ENCODE measurements around the gene POLR3H. TPM values are rescaled to one million over a fixed set of nuclear protein-coding genes. Genes with fewer than 3 reads are reported as not detected.

The POLR3H gene
- total and polyA plus RNA-seq, 10 of the 15 experiments (the other 5 are each of a cell fraction or from before 2014, with no cell fraction given): 3.5 to 62.7 (median 24.6) TPM

DNA sequence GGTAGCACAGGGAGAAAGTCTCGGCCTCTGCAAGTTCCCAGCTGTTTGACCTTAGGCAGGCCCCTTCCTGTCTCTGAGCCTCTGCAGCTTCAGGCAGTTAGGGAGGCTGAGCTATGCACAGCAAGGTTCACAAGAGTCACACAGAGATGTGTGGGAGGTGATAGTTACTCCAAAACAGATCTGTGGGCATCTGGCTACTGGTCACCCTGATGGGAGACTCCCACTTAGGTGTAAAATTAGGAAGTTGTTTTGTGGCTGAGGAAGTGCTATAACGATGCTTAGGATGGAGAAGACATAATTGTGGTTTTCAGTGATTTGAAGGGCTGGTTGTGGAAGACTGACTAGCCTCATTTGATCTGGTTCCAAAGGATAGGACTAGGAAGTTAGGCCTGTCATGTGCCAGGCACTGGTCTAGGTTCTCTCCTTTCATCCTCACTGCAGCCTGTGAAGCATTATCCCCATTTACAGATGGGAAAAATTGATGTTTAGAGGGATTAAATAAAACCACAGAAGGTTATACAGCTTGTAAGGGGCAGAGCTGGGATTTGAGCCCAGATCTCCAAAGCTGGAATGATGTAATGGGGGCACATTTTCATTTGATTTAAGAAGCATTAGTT lies 61.8 kb downstream of the POLR3H start:
- no peak for FAIRE-seq
- H3K4me2 ChIP-seq (ENCODE audit: control insufficient read depth, insufficient read depth): peak overlapping the region; percentile 26; the same call in 1 of the 2 replicates
- CTCF ChIA-PET: interaction anchor here (0.6 to 1.9 kb wide), 4 partner anchors 11 to 79 kb away, joined by 3 to 6 read pairs (median 4); no protein-coding TSS in a partner anchor
- no peaks in the 10 kb centered on the region for H4K20me1 ChIP-seq (ENCODE audit: control insufficient read depth, insufficient read depth)
- POLR2A ChIA-PET: interaction anchor here (2.0 to 9.0 kb wide), 2 partner anchors 14 to 35 kb away, joined by 10 to 122 read pairs; partner anchors contain the start of genes ACO2, PHF5A and TOB2
- H2AFZ ChIP-seq (ENCODE audit: control insufficient read depth, low read depth, low read length): no peak overlapping the region
- H3K79me2 ChIP-seq (ENCODE audit: control insufficient read depth, insufficient read depth, low read length): peaks cover 81% of the 10 kb centered on the region
- peak overlapping the region; percentile 23 for H3K27ac ChIP-seq (ENCODE audit: control insufficient read depth, insufficient read depth)
- TF ChIP-seq IKZF1 (conservative IDR thresholded peaks at IDR 0.05) (peak; percentile 54), TAF1 (IDR thresholded peaks at IDR 0.05; ENCODE audit: borderline replicate concordance, low read depth, low read length) (no peak), SMARCA5 (IDR thresholded peaks at IDR 0.05) (0 out of 2 replicates have a peak, but pooled peaks have one; percentile 61), SPI1 (IDR thresholded peaks at IDR 0.05; ENCODE audit: borderline replicate concordance, insufficient read depth, low read depth, low read length) (0 out of 2 replicates have a peak, but pooled peaks have one; percentile 22), HDGF (IDR thresholded peaks at IDR 0.05) (no peak)
- DNase-seq (ENCODE audit: low read depth, low spot score): no peak
- H3K9ac ChIP-seq (ENCODE audit: control insufficient read depth, insufficient read depth, low read length): no peak overlapping the region; the same call in 1 of the 2 replicates
- WGBS (ENCODE audit: insufficient coverage, insufficient replicate concordance, low lambda C conversion rate, missing lambda C conversion rate): 0% methylated on average over 2 of the region's 2 CpGs
- in situ Hi-C loops (cut with MboI): no loop called here
- H3K4me1 ChIP-seq (ENCODE audit: control insufficient read depth, insufficient read depth, low read length): peaks cover 51% of the 10 kb centered on the region
- intact Hi-C loops (cut with micrococcal nuclease; ENCODE audit: unreplicated experiment): no loop called here
- no peaks in the 10 kb centered on the region for H3K9me3 ChIP-seq (replicated peaks; ENCODE audit: control insufficient read depth, insufficient read depth, low read length)
- RAD21 ChIA-PET (ENCODE audit: unreplicated experiment): interaction anchor here (0.7 to 2.6 kb wide), 5 partner anchors 11 to 79 kb away, joined by 3 to 13 read pairs (median 4); partner anchors contain the start of genes ACO2 and PHF5A
- H3K27me3 ChIP-seq (replicated peaks in 1 of 2; ENCODE audit: control insufficient read depth in 2 of 2, insufficient read depth in 2 of 2, low read length in 1 of 2): no peaks in the 10 kb centered on the region
- SMC1A ChIA-PET (ENCODE audit: uncharacterized antibody, unreplicated experiment): interaction anchor here (1.0 to 6.5 kb wide), 5 partner anchors 9 to 73 kb away, joined by 3 to 59 read pairs (median 4); partner anchors contain the start of genes ACO2 and PHF5A
- no peak overlapping the region for H3K4me3 ChIP-seq
- H3K36me3 ChIP-seq (ENCODE audit: control insufficient read depth in 2 of 2, insufficient read depth in 2 of 2, low read length in 1 of 2): peaks cover 0 to 6% of the 10 kb centered on the region in 2 experiments; a peak in 2 of 4 replicates
- no TSS peak for BruUV-seq (replicated peaks)
- peak; percentile 44 for ATAC-seq

Data from GM12878 (cell line).